ENCODE results near the gene CD101. TPM values are rescaled to one million over a fixed set of nuclear protein-coding genes. Genes with fewer than 3 reads are reported as not detected.

CD101 gene
- total and polyA plus RNA-seq, 2 of the 8 experiments (the other 6 are each of a cell fraction or from before 2014, with no cell fraction given) = 1.1 to 1.2 TPM

DNA sequence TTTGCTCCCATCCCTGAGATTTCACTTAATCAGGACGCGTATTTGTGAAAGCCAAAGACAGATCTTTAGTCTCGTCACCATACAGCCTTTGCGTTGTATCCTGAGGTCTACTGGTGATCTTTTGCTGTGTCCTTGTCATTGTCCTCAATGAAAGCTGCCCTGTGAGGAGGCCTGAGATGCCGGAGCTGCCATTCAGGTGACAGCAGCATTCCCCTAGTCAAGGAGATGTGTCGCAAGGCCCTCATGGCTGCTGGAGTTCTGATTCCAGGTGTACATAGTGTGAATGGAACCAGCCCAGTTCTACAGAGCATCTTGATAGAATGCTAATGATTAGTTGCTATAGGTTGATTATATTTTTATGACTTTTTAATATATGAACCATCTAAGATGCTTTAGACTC, 82.7 kb downstream of the CD101 start:
- H2BK12ac ChIP-seq (ENCODE audit: low read depth, low read length) = no peak overlapping the region
- H4K20me1 ChIP-seq (replicated peaks in 1 of 2; ENCODE audit: control insufficient read depth in 1 of 2, insufficient read depth in 2 of 2, low read length in 2 of 2) = no peaks in the 10 kb centered on the region
- H4K91ac ChIP-seq (replicated peaks; ENCODE audit: insufficient read length, low read length) = no peak overlapping the region
- no peak overlapping the region for H2BK5ac ChIP-seq (ENCODE audit: low read depth, low read length)
- H3K56ac ChIP-seq (replicated peaks; ENCODE audit: insufficient read length, low read depth, low read length) = no peak overlapping the region
- H3K79me2 ChIP-seq (ENCODE audit: control insufficient read depth in 1 of 2, insufficient read depth in 2 of 2, low read length in 2 of 2) = no peaks in the 10 kb centered on the region
- ChIA-PET CTCF (ENCODE audit: partially characterized antibody) (no interaction called here), POLR2A (ENCODE audit: partially characterized antibody) (no interaction called here)
- no peaks in the 10 kb centered on the region for H3K23me2 ChIP-seq (ENCODE audit: low read depth, low read length)
- no peaks in the 10 kb centered on the region for H3K79me1 ChIP-seq (ENCODE audit: low read depth, low read length)
- DNase-seq (ENCODE audit: low read depth in 1 of 2, low spot score in 2 of 2) (no peak), FAIRE-seq (no peak)
- WGBS, 2 experiments (ENCODE audit: extremely low coverage in 1 of 2, insufficient coverage in 1 of 2, insufficient read length in 1 of 2, insufficient replicate concordance in 2 of 2, low coverage in 1 of 2, low lambda C conversion rate in 2 of 2, missing lambda C conversion rate in 1 of 2) = 77% methylated on average over 6 of the region's 6 CpGs; no CpG with 5 or more reads in 1 of the 2 experiments
- H2BK20ac ChIP-seq (ENCODE audit: low read length) = no peak overlapping the region
- TF ChIP-seq POLR2AphosphoS5 (IDR thresholded peaks at IDR 0.05; ENCODE audit: low read depth, low read length) (0 out of 2 replicates have a peak, but pooled peaks have one; percentile 8), SIX5 (IDR thresholded peaks at IDR 0.05; ENCODE audit: low read depth, low read length) (no peak), CEBPB (IDR thresholded peaks at IDR 0.05; ENCODE audit: low read depth, low read length) (0 out of 2 replicates have a peak, but pooled peaks have one; percentile 21)
- no peak overlapping the region for H4K8ac ChIP-seq (ENCODE audit: extremely low read depth, insufficient read depth, low read length)
- H3K27me3 ChIP-seq (replicated peaks in 1 of 4; ENCODE audit: control insufficient read depth in 3 of 4, extremely low read depth in 1 of 4, insufficient read depth in 3 of 4, low read length in 3 of 4) = no peaks in the 10 kb centered on the region
- H3K36me3 ChIP-seq (ENCODE audit: control insufficient read depth in 2 of 4, insufficient read depth in 4 of 4, low read length in 3 of 4) = peaks cover 11 to 69% (median 50%) of the 10 kb centered on the region in 4 experiments
- H2BK15ac ChIP-seq (ENCODE audit: low read length) = no peak overlapping the region
- no peak overlapping the region for H3K4ac ChIP-seq (replicated peaks; ENCODE audit: insufficient read length, low read depth, low read length)
- H3K23ac ChIP-seq (ENCODE audit: insufficient read length) = no peak overlapping the region
- no peaks in the 10 kb centered on the region for H3K9me3 ChIP-seq (ENCODE audit: insufficient read depth in 2 of 2, low read depth in 1 of 2, low read length in 1 of 2)
- H4K5ac ChIP-seq (ENCODE audit: insufficient read length, low read depth, low read length) = no peak overlapping the region
- no peaks in the 10 kb centered on the region for H3K4me1 ChIP-seq (replicated peaks in 1 of 4; ENCODE audit: control insufficient read depth in 3 of 4, insufficient read depth in 4 of 4, low read length in 3 of 4)
- H3K4me3 ChIP-seq (ENCODE audit: extremely low read depth in 1 of 4, insufficient read depth in 2 of 4, low read depth in 3 of 4, low read length in 4 of 4) = no peak overlapping the region
- no peak overlapping the region for H2AFZ ChIP-seq (ENCODE audit: low read length)
- no peak overlapping the region for H3K9ac ChIP-seq (replicated peaks in 1 of 4; ENCODE audit: extremely low read depth in 1 of 4, low read depth in 3 of 4, low read length in 3 of 4)
- no peak overlapping the region for H3K18ac ChIP-seq (ENCODE audit: extremely low read depth, low read length)
- no peak overlapping the region for H3K14ac ChIP-seq (ENCODE audit: insufficient read length)
- H2BK120ac ChIP-seq (replicated peaks; ENCODE audit: low read depth, low read length) = no peak overlapping the region
- H3K27ac ChIP-seq (ENCODE audit: low read depth, low read length) = no peak overlapping the region
- H2AK5ac ChIP-seq (ENCODE audit: low read depth, low read length) = no peak overlapping the region
- no peak overlapping the region for H3K4me2 ChIP-seq (ENCODE audit: insufficient read depth in 1 of 2, low read depth in 2 of 2, low read length in 2 of 2)

Small RNA genes lying within 50 kb of the gene (small RNA-seq; reads per million reads assigned to genes)
- not detected for gene RNA5SP55 (ENCODE audit: insufficient read depth)

Other genes starting within 250 kb of the CD101 start
- not detected in 2 replicates for gene CD2, start 247.3 kb upstream of the CD101 start, total RNA-seq (2021; fragmentation: NEBNext Ultra II Directional; extraction: Animal tissue kit (Norgen Biotek cat#: 25700))
- gene CD2, start 247.3 kb upstream of the CD101 start, polyA plus RNA-seq (2011; rRNA removed) = not detected in 2 replicates
- 32.6 TPM in 2 replicates for gene PTGFRN, start 91.8 kb upstream of the CD101 start, total RNA-seq (2021; fragmentation: NEBNext Ultra II Directional; extraction: Animal tissue kit (Norgen Biotek cat#: 25700))
- 11.9 and 13.0 TPM in 2 replicates for gene PTGFRN, start 91.8 kb upstream of the CD101 start, polyA plus RNA-seq (2011; rRNA removed)
- gene TTF2, start 58.6 kb downstream of the CD101 start, total RNA-seq (2021; fragmentation: NEBNext Ultra II Directional; extraction: Animal tissue kit (Norgen Biotek cat#: 25700)) = 89.6 and 93.2 TPM in 2 replicates
- 16.9 and 27.5 TPM in 2 replicates for gene TTF2, start 58.6 kb downstream of the CD101 start, polyA plus RNA-seq (2011; rRNA removed)
- 15.6 and 16.7 TPM in 2 replicates for gene TRIM45, start 120.0 kb downstream of the CD101 start, total RNA-seq (2021; fragmentation: NEBNext Ultra II Directional; extraction: Animal tissue kit (Norgen Biotek cat#: 25700))
- 13.7 and 15.0 TPM in 2 replicates for gene TRIM45, start 120.0 kb downstream of the CD101 start, polyA plus RNA-seq (2011; rRNA removed)
- gene VTCN1, start 209.2 kb downstream of the CD101 start, total RNA-seq (2021; fragmentation: NEBNext Ultra II Directional; extraction: Animal tissue kit (Norgen Biotek cat#: 25700)) = 0.27 TPM in 1 of 2 replicates, not detected in the other
- 0.08 and 0.32 TPM in 2 replicates for gene VTCN1, start 209.2 kb downstream of the CD101 start, polyA plus RNA-seq (2011; rRNA removed)